OCI-LY1 (cell line): ENCODE data around the gene LZTS3.
"Not testable (repeated sequence)": the region's sequence is repeated elsewhere in the genome, so short reads cannot be mapped to it uniquely, and the experiment has no call there.

Experiments
- H2AFZ ChIP-seq: fragments of 200-600 bp; sonication (generic), shearing (Covaris generic); 2 replicates; pipeline ENCODE4 v1.6.0; 2014; ENCODE audit warnings: antibody characterized with exemption, mild to moderate bottlenecking, low read length
- H3F3A ChIP-seq: fragments of 200-600 bp; sonication (generic), shearing (Covaris generic); 2 replicates; pipeline ENCODE4 v1.6.0; 2014; ENCODE audit warnings: mild to moderate bottlenecking, antibody characterized with exemption, low read length, moderate library complexity; ENCODE audit not compliant: insufficient read depth
- H3K27ac ChIP-seq: fragments of 200-600 bp; sonication (generic); 2 replicates; pipeline ENCODE4 v1.5.1; 2014; ENCODE audit warnings: low read length, mixed run types, mild to moderate bottlenecking, low read depth; ENCODE audit not compliant: poor library complexity, severe bottlenecking
- H3K27me3 ChIP-seq: fragments of 200-600 bp; sonication (generic); 2 replicates; pipeline ENCODE4 v1.6.0; 2014; ENCODE audit warnings: antibody characterized with exemption, mild to moderate bottlenecking, low read length, moderate library complexity; ENCODE audit not compliant: insufficient read depth
- H3K36me3 ChIP-seq: fragments of 200-600 bp; sonication (generic); 2 replicates; pipeline ENCODE4 v1.6.1; 2014; ENCODE audit warnings: mild to moderate bottlenecking, antibody characterized with exemption, low read length, moderate library complexity, mixed read lengths; ENCODE audit not compliant: insufficient read depth
- H3K4me1 ChIP-seq: fragments of 200-600 bp; sonication (generic); 2 replicates; pipeline ENCODE4 v1.5.1; 2014; ENCODE audit warnings: mild to moderate bottlenecking, low read length, moderate library complexity; ENCODE audit not compliant: insufficient read depth, severe bottlenecking
- H3K4me2 ChIP-seq: fragments of 200-600 bp; sonication (generic), shearing (Covaris generic); 2 replicates; pipeline ENCODE4 v1.6.1; 2014; ENCODE audit warnings: low read length
- H3K4me3 ChIP-seq: fragments of 200-600 bp; sonication (generic); 2 replicates; pipeline ENCODE4 v1.5.1; 2014; ENCODE audit warnings: low read length, low read depth, mild to moderate bottlenecking, mixed read lengths; ENCODE audit not compliant: poor library complexity, severe bottlenecking
- H3K79me2 ChIP-seq: fragments of 200-600 bp; shearing (Covaris generic); 2 replicates; pipeline ENCODE4 v1.6.1; 2016; ENCODE audit warnings: mixed run types, low read length, mixed read lengths; ENCODE audit not compliant: insufficient read depth
- H3K9ac ChIP-seq: fragments of 200-600 bp; sonication (generic), shearing (Covaris generic); 2 replicates; pipeline ENCODE4 v1.6.1; 2014; ENCODE audit warnings: mild to moderate bottlenecking, low read length, mixed read lengths
- H3K9me2 ChIP-seq: fragments of 200-600 bp; sonication (generic), shearing (Covaris generic); 2 replicates; pipeline ENCODE4 v1.6.1; 2014; ENCODE audit warnings: low read depth, mild to moderate bottlenecking, low read length, mixed read lengths
- H3K9me3 ChIP-seq: fragments of 200-600 bp; shearing (Covaris generic); 2 replicates; pipeline ENCODE4 v1.6.1; 2014; ENCODE audit warnings: low read length, mixed read lengths
- H4K20me1 ChIP-seq: fragments of 200-600 bp; sonication (generic), shearing (Covaris generic); 2 replicates; pipeline ENCODE4 v1.6.0; 2016; ENCODE audit warnings: mild to moderate bottlenecking, low read length; ENCODE audit not compliant: insufficient read depth
- CTCF ChIP-seq: fragments of 200-600 bp; sonication (generic), shearing (Covaris generic); IDR thresholded peaks from 2 replicates; pipeline ENCODE4 v1.5.1; 2017; ENCODE audit warnings: mild to moderate bottlenecking, antibody characterized with exemption, low read length, moderate library complexity, mixed read lengths
- EZH2 ChIP-seq: fragments of 200-600 bp; sonication (generic), shearing (Covaris generic); IDR thresholded peaks from 2 replicates; pipeline ENCODE4 v1.8.0; 2017; ENCODE audit warnings: borderline replicate concordance, mixed run types, mild to moderate bottlenecking, antibody characterized with exemption, low read length, moderate library complexity, mixed read lengths

LZTS3 gene

GRCh38 chr20:3172933-3173609 lies at the start of gene LZTS3:
Gene LZTS3 (minus strand): TSS chr20:3173549. CDS start chr20:3167163, 6,386 bp downstream.
- H3F3A ChIP-seq: no peaks in the 10 kb centered on the region
- H3K9me2 ChIP-seq: no peaks in the 10 kb centered on the region
- no peaks in the 10 kb centered on the region for H4K20me1 ChIP-seq
- H3K36me3 ChIP-seq: no peaks in the 10 kb centered on the region
- peak within 1 kb of the TSS; percentile 76 for H3K9ac ChIP-seq
- peak within 1 kb of the TSS; percentile 99 for H3K4me3 ChIP-seq
- peak within 1 kb of the TSS; percentile 89 for H3K4me2 ChIP-seq
- H2AFZ ChIP-seq: peak within 1 kb of the TSS; percentile 35; the same call in 1 of the 2 replicates
- H3K9me3 ChIP-seq: no peaks in the 10 kb centered on the region
- no peak within 1 kb of the TSS for H3K27ac ChIP-seq
- TF ChIP-seq EZH2 (no peak), CTCF (no peak)
- no peaks in the 10 kb centered on the region for H3K79me2 ChIP-seq
- peaks cover 11% of the 10 kb centered on the region for H3K4me1 ChIP-seq
- H3K27me3 ChIP-seq: no peaks in the 10 kb centered on the region

GRCh38 chr20:3221398-3222226 lies 48.3 kb upstream of the LZTS3 start:
- no peak for TF ChIP-seq EZH2
- TF ChIP-seq CTCF: no peak
- no peak overlapping the region for H3K9ac ChIP-seq
- no peak overlapping the region for H2AFZ ChIP-seq
- no peaks in the 10 kb centered on the region for H3K27me3 ChIP-seq
- peaks cover 15% of the 10 kb centered on the region for H3K4me1 ChIP-seq
- no peak overlapping the region for H3K27ac ChIP-seq
- no peaks in the 10 kb centered on the region for H3K9me3 ChIP-seq
- no peaks in the 10 kb centered on the region for H3F3A ChIP-seq
- H3K4me2 ChIP-seq: no peak overlapping the region
- no peaks in the 10 kb centered on the region for H3K9me2 ChIP-seq
- H4K20me1 ChIP-seq: no peaks in the 10 kb centered on the region
- H3K36me3 ChIP-seq: peaks cover 66% of the 10 kb centered on the region
- no peaks in the 10 kb centered on the region for H3K79me2 ChIP-seq
- no peak overlapping the region for H3K4me3 ChIP-seq

GRCh38 chr20:3218307-3218988 lies 45.1 kb upstream of the LZTS3 start:
- Histone ChIP-seq H3K4me2 (no peak overlapping the region), H3K27ac (no peak overlapping the region), H3F3A (no peaks in the 10 kb centered on the region), H3K4me1 (peaks cover 13% of the 10 kb centered on the region), H3K9me3 (no peaks in the 10 kb centered on the region), H2AFZ (no peak overlapping the region), H3K9ac (no peak overlapping the region), H3K27me3 (no peaks in the 10 kb centered on the region), H3K9me2 (no peaks in the 10 kb centered on the region), H3K4me3 (no peak overlapping the region), H3K79me2 (no peaks in the 10 kb centered on the region), H3K36me3 (peaks cover 70% of the 10 kb centered on the region), H4K20me1 (no peaks in the 10 kb centered on the region)
- no peak for TF ChIP-seq EZH2
- peak; percentile 90 for TF ChIP-seq CTCF

GRCh38 chr20:3215359-3215917 lies 42.1 kb upstream of the LZTS3 start:
- peaks cover 50% of the 10 kb centered on the region for H3K36me3 ChIP-seq

More at GRCh38 chr20:3215359-3215917, 42.1 kb upstream of the LZTS3 start:
- not testable (repeated sequence) for H4K20me1 ChIP-seq, H3K27ac ChIP-seq, H3K4me1 ChIP-seq, H3K27me3 ChIP-seq, H3K9ac ChIP-seq, H3F3A ChIP-seq, H3K9me2 ChIP-seq, H2AFZ ChIP-seq, H3K4me2 ChIP-seq, H3K79me2 ChIP-seq, H3K4me3 ChIP-seq, H3K9me3 ChIP-seq
